ENCODE data around the gene GAL3ST3. TPM values are rescaled to one million over a fixed set of nuclear protein-coding genes. Genes with fewer than 3 reads are reported as not detected.

GAL3ST3 gene
- total RNA-seq, 2 donors from 2014 or later = 0.66 to 2.6 TPM

GRCh38 chr11:66073669-66074068 is 24.7 kb upstream of the GAL3ST3 start:
- no peak for TF ChIP-seq POLR2A (IDR thresholded peaks at IDR 0.05)
- DNase-seq (no peak), ATAC-seq (no peak)
- Histone ChIP-seq H3K4me1 (peaks cover 20% of the 10 kb centered on the region), H3K36me3 (replicated peaks in 1 of 2; ENCODE audit: insufficient read depth in 1 of 2, low read depth in 2 of 2) (no peaks in the 10 kb centered on the region), H3K27ac (no peak overlapping the region), H3K4me3 (no peak overlapping the region), H3K9me3 (no peaks in the 10 kb centered on the region), H3K27me3 (no peaks in the 10 kb centered on the region)
- intact Hi-C loops (cut with DNase I) = no loop called here
- WGBS, 2 donors = 83 to 100% methylated on average over 1 of the region's 1 CpG

- intact Hi-C loops (cut with DNase I) = no loop called here
- H3K4me3 ChIP-seq = no peak overlapping the region
- peaks cover 0 to 3% of the 10 kb centered on the region in 2 donors for H3K36me3 ChIP-seq (replicated peaks in 1 of 2; ENCODE audit: insufficient read depth in 1 of 2, low read depth in 2 of 2)
- H3K27ac ChIP-seq = peak overlapping the region in 1 of 4 donors; percentile 23
- DNase-seq = no peak
- ATAC-seq = no peak
- H3K4me1 ChIP-seq = peaks cover 31% of the 10 kb centered on the region
- no peaks in the 10 kb centered on the region for H3K27me3 ChIP-seq
- 69 to 73% methylated on average over 8 of the region's 8 CpGs for WGBS, 2 donors
- H3K9me3 ChIP-seq = no peaks in the 10 kb centered on the region
- TF ChIP-seq POLR2A (IDR thresholded peaks at IDR 0.05) (no peak), CTCF (IDR thresholded peaks at IDR 0.05) (no peak)
Measured at GRCh38 chr11:66072518-66072917, 23.6 kb upstream of the GAL3ST3 start.

- WGBS, 2 donors = 94 to 96% methylated on average over 3 of the region's 3 CpGs
- TF ChIP-seq POLR2A (IDR thresholded peaks at IDR 0.05) (no peak), CTCF (IDR thresholded peaks at IDR 0.05) (no peak)
- DNase-seq (no peak), ATAC-seq (no peak)
- Histone ChIP-seq H3K27ac (peak overlapping the region in 1 of 4 donors; percentile 23), H3K4me1 (peaks cover 31% of the 10 kb centered on the region), H3K4me3 (no peak overlapping the region), H3K27me3 (no peaks in the 10 kb centered on the region), H3K36me3 (replicated peaks in 1 of 2; ENCODE audit: insufficient read depth in 1 of 2, low read depth in 2 of 2) (peaks cover 0 to 7% of the 10 kb centered on the region in 2 donors), H3K9me3 (no peaks in the 10 kb centered on the region)
- intact Hi-C loops (cut with DNase I) = no loop called here
Measured at GRCh38 chr11:66072081-66072480, 23.1 kb upstream of the GAL3ST3 start.

GRCh38 chr11:66071381-66071801 is 22.4 kb upstream of the GAL3ST3 start:
- Histone ChIP-seq H3K9me3 (no peaks in the 10 kb centered on the region), H3K27me3 (no peaks in the 10 kb centered on the region), H3K4me3 (peak overlapping the region in 1 of 2 donors; percentile 84), H3K27ac (peak overlapping the region in 3 of 4 donors; percentile 79 to 95 (median 87)), H3K36me3 (replicated peaks in 1 of 2; ENCODE audit: insufficient read depth in 1 of 2, low read depth in 2 of 2) (peaks cover 0 to 13% of the 10 kb centered on the region in 2 donors), H3K4me1 (peaks cover 31% of the 10 kb centered on the region)
- WGBS, 2 donors = 31 to 44% methylated on average over 2 of the region's 2 CpGs
- intact Hi-C loops (cut with DNase I) = no loop called here
- TF ChIP-seq POLR2A (IDR thresholded peaks at IDR 0.05) = no peak
- no peak for TF ChIP-seq CTCF (IDR thresholded peaks at IDR 0.05)
- DNase-seq (no peak), ATAC-seq (no peak)

- TF ChIP-seq CTCF (IDR thresholded peaks at IDR 0.05) = no peak
- TF ChIP-seq POLR2A (IDR thresholded peaks at IDR 0.05) = peak in 1 of 3 donors; percentile 22
- Histone ChIP-seq H3K36me3 (replicated peaks in 1 of 2; ENCODE audit: insufficient read depth in 1 of 2, low read depth in 2 of 2) (peaks cover 5 to 17% of the 10 kb centered on the region in 2 donors), H3K9me3 (no peaks in the 10 kb centered on the region), H3K27ac (peak overlapping the region; percentile 67 to 95 (median 83)), H3K4me3 (peak overlapping the region; percentile 50 to 84), H3K27me3 (no peaks in the 10 kb centered on the region), H3K4me1 (peaks cover 31% of the 10 kb centered on the region)
- WGBS, 2 donors = 1 to 5% methylated on average over 13 to 33 of the region's 60 CpGs
- ATAC-seq (peak; percentile 34), DNase-seq (peak; percentile 52 to 71 (median 59))
- intact Hi-C loops (cut with DNase I) = no loop called here
Measured at GRCh38 chr11:66070604-66071380, 21.8 kb upstream of the GAL3ST3 start.

Measured in body of pancreas (tissue), 4 donors.